GM06990 (cell line): ENCODE data around the gene NAALADL2.

ENCODE experiments used
- DNase-seq: peaks from one replicate; pipeline ENCODE4 v3.0.0-alpha.2; 2011; ENCODE audit not compliant: insufficient read length; ENCODE audit errors: extremely low read depth
- H3K27me3 ChIP-seq: replicated peaks from 2 replicates; pipeline ENCODE4 v1.6.0; 2011; ENCODE audit warnings: low read length; ENCODE audit not compliant: control insufficient read depth, insufficient read depth
- H3K36me3 ChIP-seq: 2 replicates; pipeline ENCODE4 v1.5.1; 2011; ENCODE audit warnings: low read length; ENCODE audit not compliant: control insufficient read depth, insufficient read depth
- H3K4me3 ChIP-seq: replicated peaks from 2 replicates; pipeline ENCODE4 v1.5.1; 2011; ENCODE audit warnings: low read depth, mild to moderate bottlenecking, control low read depth, low read length
- TF ChIP-seq, protein P1 (sequence below): IDR thresholded peaks from 2 replicates; pipeline ENCODE4 v1.5.1; 2011; ENCODE audit warnings: low read length, control low read depth, mild to moderate bottlenecking, inconsistent platforms; ENCODE audit not compliant: insufficient read depth, poor library complexity, severe bottlenecking

Gene NAALADL2

DNA sequence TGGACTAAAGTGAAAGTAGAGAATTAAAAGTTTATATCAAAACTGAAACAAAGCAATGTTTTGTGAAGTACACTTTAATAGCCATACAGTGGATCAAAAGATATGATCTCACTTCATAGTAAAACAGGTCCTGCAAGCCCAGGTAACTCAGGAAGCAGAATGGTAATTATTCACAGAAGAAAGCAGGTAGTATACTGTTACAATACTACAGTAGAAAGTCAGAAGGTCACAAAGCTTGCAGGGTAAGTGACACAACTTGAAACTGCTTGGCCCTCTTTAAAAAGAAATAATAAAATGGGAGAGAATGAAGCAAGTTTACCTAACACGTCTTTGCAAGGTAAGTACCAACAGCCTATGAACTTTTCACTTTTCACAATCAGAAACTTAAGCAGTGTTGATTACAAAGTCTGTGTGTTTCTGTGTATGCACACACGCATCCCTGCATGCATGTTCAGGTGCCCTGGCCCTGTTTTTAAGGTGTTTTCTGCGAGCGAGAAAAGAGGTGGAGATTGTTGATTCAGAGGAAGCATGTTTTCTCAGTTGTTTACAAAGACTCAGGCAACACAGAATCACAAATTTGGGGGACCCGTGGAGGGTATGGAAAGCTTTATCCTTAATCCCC is at the start of gene NAALADL2:
Gene NAALADL2 (plus strand): TSS at position 221 of the 622 bp plus-strand sequence.
- no peak for DNase-seq
- no peaks in the 10 kb centered on the region for H3K27me3 ChIP-seq
- no peaks in the 10 kb centered on the region for H3K36me3 ChIP-seq
- TF ChIP-seq, protein P1, sequence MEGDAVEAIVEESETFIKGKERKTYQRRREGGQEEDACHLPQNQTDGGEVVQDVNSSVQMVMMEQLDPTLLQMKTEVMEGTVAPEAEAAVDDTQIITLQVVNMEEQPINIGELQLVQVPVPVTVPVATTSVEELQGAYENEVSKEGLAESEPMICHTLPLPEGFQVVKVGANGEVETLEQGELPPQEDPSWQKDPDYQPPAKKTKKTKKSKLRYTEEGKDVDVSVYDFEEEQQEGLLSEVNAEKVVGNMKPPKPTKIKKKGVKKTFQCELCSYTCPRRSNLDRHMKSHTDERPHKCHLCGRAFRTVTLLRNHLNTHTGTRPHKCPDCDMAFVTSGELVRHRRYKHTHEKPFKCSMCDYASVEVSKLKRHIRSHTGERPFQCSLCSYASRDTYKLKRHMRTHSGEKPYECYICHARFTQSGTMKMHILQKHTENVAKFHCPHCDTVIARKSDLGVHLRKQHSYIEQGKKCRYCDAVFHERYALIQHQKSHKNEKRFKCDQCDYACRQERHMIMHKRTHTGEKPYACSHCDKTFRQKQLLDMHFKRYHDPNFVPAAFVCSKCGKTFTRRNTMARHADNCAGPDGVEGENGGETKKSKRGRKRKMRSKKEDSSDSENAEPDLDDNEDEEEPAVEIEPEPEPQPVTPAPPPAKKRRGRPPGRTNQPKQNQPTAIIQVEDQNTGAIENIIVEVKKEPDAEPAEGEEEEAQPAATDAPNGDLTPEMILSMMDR: no peak
- no peak within 1 kb of the TSS for H3K4me3 ChIP-seq

DNA sequence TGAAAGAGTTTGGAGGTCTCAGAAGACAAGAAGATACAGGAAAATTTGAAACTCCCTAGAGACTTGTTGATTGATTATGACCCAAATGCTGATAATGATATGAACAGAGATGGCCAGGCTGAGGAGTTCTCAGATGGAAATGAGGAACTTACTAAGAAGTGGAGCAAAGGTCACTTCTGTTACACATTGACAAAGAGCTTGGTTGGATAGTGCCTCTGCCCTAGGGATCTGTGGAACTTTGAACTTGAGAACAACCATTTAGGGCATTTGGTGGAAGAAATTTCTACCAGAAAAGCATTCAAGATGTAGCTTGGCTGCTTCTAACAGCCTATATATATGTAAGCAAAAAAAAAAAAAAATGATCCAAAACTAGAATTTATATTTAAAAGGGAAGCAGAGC is 48.9 kb upstream of the NAALADL2 start:
- TF ChIP-seq, protein P1: no peak
- no peak for DNase-seq
- Histone ChIP-seq H3K4me3 (no peak overlapping the region), H3K27me3 (no peaks in the 10 kb centered on the region), H3K36me3 (no peaks in the 10 kb centered on the region)

DNA sequence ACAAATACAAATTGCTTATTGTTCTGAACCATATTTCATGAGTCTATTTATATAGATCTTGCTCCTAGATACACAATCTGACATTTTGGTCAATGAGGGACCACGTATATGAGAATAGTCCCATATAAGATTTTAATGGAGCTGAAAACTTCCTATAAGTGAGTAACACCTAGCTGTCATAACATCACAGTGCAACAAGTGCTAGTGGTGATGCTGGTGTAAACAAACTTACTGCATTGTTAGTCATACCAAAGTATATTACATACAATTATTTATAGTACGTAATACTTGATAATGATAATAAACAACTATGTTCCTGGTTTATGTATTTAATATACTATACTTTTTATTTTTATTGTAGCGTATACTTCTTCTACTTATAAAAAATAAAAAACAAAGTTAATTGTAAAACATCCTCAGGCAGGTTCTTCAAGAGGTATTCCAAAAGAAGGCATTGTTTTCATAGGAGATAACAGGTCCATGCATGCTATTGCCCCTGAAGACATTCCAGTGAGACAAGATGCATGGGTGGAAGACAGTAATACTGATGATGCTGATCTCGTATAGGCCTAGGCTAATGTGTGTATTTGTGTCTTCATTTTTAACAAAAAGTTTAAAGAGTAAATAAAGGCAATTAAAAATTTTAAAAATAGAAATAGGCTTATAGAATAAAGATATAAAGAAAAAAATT is 46.8 kb upstream of the NAALADL2 start:
- TF ChIP-seq, protein P1: no peak

DNA sequence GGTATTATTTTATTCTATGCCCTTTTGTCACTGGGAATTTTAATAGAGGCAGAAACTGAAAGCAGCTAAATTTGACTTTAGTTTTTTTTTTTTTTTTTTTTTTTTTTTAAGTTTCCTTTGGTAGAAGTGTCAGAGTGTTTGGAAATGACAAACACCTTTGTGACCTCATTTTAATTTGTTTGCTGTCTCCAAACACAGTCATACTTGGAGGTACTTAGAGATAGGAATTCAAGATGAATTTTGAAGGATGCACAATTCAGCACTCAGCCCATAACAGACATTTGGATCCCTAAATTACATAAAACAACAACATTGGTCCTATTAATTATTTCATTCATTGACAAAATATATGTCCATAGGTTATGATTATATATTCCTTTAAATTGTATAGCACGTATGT is 43.4 kb upstream of the NAALADL2 start:
- no peaks in the 10 kb centered on the region for H3K27me3 ChIP-seq
- no peak for DNase-seq
- no peak overlapping the region for H3K4me3 ChIP-seq
- no peaks in the 10 kb centered on the region for H3K36me3 ChIP-seq
- TF ChIP-seq, protein P1: no peak

More for the DNA sequence above, 46.8 kb upstream of the NAALADL2 start:
- Histone ChIP-seq H3K4me3 (no peak overlapping the region), H3K36me3 (no peaks in the 10 kb centered on the region), H3K27me3 (no peaks in the 10 kb centered on the region)
- DNase-seq: no peak

DNA sequence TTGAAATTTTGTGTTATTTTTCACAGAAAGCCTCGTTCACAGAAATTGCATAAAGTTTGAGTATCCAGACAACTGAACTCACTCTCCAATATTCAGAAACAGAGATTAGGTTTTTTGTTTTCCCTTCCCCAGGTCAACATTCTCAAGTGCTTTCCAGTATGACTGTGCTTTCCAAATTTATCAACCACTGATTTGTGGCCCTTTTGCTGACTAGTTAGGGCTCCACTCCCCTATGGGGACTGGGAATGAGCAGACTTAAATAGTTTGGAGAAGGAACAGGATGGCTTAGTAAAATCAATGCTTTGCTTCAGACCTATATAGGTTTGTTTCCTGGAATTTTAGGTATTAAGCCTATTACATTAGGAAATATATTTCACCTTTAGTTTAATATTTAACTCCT is 38.2 kb upstream of the NAALADL2 start:
- DNase-seq: no peak

More for the DNA sequence above, 38.2 kb upstream of the NAALADL2 start:
- Histone ChIP-seq H3K4me3 (no peak overlapping the region), H3K27me3 (no peaks in the 10 kb centered on the region), H3K36me3 (no peaks in the 10 kb centered on the region)
- TF ChIP-seq, protein P1: no peak
